Activated CD8-positive, alpha-beta memory T cell treated with anti-CD3 and anti-CD28 coated beads for 4 hours (primary cell): ENCODE data around the gene DGKB.

Source experiments
- DNase-seq, 2 donors: peaks; one replicate each; pipeline ENCODE4 v3.0.0-alpha.2; 2020; ENCODE audit warnings: low read depth in 2 of 2

DGKB gene

GRCh38 chr7:14385074-14385473 lies 517.5 kb downstream of the DGKB start:
- DNase-seq = no peak

GRCh38 chr7:14381936-14382335 lies 520.6 kb downstream of the DGKB start:
- no peak for DNase-seq

GRCh38 chr7:14381306-14381705 lies 521.2 kb downstream of the DGKB start:
- DNase-seq = no peak

- no peak for DNase-seq
These were observed 521.7 kb downstream of the DGKB start for GRCh38 chr7:14380881-14381280.

GRCh38 chr7:14377646-14378266 lies 524.8 kb downstream of the DGKB start:
- no peak for DNase-seq

GRCh38 chr7:14376711-14377110 lies 525.8 kb downstream of the DGKB start:
- DNase-seq = no peak

- no peak for DNase-seq
These were observed 526.6 kb downstream of the DGKB start for GRCh38 chr7:14375998-14376397.

GRCh38 chr7:14374336-14374735 lies 528.2 kb downstream of the DGKB start:
- no peak for DNase-seq

GRCh38 chr7:14368285-14368684 lies 534.3 kb downstream of the DGKB start:
- no peak for DNase-seq

GRCh38 chr7:14351167-14351566 lies 551.4 kb downstream of the DGKB start:
- DNase-seq = no peak

GRCh38 chr7:14341200-14341775 lies 561.3 kb downstream of the DGKB start:
- DNase-seq = no peak

GRCh38 chr7:14340393-14341074 lies 562.0 kb downstream of the DGKB start:
- no peak for DNase-seq

GRCh38 chr7:14339861-14340260 lies 562.7 kb downstream of the DGKB start:
- no peak for DNase-seq

GRCh38 chr7:14336256-14336655 lies 566.3 kb downstream of the DGKB start:
- no peak for DNase-seq

- DNase-seq = no peak
These were observed 570.4 kb downstream of the DGKB start for GRCh38 chr7:14332155-14332554.

- no peak for DNase-seq
These were observed 577.8 kb downstream of the DGKB start for GRCh38 chr7:14324767-14325166.

GRCh38 chr7:14322724-14323123 lies 579.8 kb downstream of the DGKB start:
- DNase-seq = no peak

- no peak for DNase-seq
These were observed 580.6 kb downstream of the DGKB start for GRCh38 chr7:14321947-14322346.

GRCh38 chr7:14309432-14309831 lies 593.1 kb downstream of the DGKB start:
- DNase-seq = no peak

- DNase-seq = no peak
These were observed 597.2 kb downstream of the DGKB start for GRCh38 chr7:14305233-14305866.

GRCh38 chr7:14303536-14303935 lies 599.0 kb downstream of the DGKB start:
- no peak for DNase-seq

- DNase-seq = no peak
These were observed 607.9 kb downstream of the DGKB start for GRCh38 chr7:14294637-14295036.

GRCh38 chr7:14293434-14293833 lies 609.1 kb downstream of the DGKB start:
- no peak for DNase-seq
